ENCODE results near the gene CLDN24. TPM values are rescaled to one million over a fixed set of nuclear protein-coding genes. Genes with fewer than 3 reads are reported as not detected.
"Not testable (repeated sequence)": the region's sequence is repeated elsewhere in the genome, so short reads cannot be mapped to it uniquely, and the experiment has no call there.

Gene CLDN24
- total RNA-seq, 2 experiments from 2014 or later, result not detected

DNA sequence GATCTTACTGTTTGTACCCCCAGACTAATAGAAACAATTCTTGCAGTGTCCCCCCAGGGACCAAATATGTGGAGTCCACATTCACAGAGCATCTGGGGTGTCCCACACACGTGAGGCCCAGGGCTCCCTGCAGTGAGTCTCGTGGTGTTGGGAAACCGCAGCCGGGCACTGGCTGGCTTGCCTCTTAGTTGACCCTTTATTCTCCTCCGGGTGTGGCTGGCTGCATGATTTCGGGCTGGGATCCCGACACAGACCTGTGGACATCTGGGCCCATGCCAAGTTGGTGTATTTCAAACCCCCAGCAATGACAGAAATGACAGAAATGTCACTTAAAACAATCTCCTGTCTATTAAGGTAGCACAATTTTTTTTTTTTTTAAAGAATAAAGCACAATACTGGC, 15.6 kb upstream of the CLDN24 start:
- DNase-seq (no peak), ATAC-seq (no peak)
- CTCF ChIA-PET, result no interaction called here
- peaks cover 6% of the 10 kb centered on the region for H3K4me1 Mint-ChIP-seq
- peaks cover 24% of the 10 kb centered on the region for H3K27me3 Mint-ChIP-seq
- no peak overlapping the region for H3K27ac Mint-ChIP-seq
- no peaks in the 10 kb centered on the region for H3K9me3 Mint-ChIP-seq (ENCODE audit: low read depth)
- H3K36me3 Mint-ChIP-seq, result no peaks in the 10 kb centered on the region
- no peak overlapping the region for H3K4me3 Mint-ChIP-seq

DNA sequence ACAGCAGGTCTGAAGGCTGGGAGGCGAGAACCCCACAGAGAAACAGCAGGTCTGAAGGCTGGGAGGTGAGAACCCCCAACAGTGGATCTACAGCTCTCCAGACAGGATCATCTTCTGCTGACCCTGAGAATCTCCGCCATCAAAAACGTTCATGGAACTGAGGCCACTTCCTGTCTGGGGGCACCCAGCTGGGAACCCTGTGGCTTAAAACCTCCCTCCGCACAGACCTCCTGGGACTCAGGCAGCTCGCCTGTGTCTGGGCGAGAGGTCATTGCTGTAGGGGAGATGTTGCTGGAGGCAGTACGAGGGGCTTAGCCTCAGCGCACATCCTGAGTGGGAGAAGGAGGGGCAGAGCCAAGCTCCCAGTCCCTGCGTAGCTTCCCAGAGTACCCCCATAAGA, 15.1 kb upstream of the CLDN24 start:
- peak; percentile 12 for DNase-seq
- Mint-ChIP-seq H3K4me1 (peaks cover 6% of the 10 kb centered on the region), H3K9me3 (ENCODE audit: low read depth) (no peaks in the 10 kb centered on the region), H3K27ac (no peak overlapping the region), H3K27me3 (peaks cover 25% of the 10 kb centered on the region), H3K4me3 (no peak overlapping the region), H3K36me3 (no peaks in the 10 kb centered on the region)
- CTCF ChIA-PET, result no interaction called here
- ATAC-seq, result no peak

DNA sequence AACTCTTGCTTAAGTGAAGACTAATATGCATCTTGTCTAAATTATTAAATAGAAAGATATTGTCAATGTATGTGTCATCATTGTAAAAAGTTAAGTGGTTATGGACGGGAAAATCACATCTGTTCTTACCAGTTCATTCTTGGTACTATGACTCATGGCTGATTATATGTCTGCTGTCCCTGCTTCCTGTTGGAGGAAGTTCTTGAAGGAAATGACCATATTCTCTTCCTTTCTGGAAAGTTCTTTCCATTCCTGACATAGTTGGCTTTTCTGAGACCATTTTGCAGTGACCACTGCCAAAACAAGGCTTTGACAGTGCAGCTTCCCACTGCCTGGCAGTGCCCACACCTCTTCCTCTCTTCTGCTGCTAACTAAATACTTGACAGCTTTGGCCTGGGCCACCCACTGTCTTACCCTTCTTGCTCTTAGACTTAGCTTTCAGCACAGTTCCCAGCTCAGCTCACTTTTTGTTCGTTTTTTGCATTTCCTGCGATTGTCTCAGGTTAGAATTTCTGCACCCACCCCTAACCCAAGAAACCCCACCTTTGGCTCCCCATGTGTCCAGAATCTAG, 13.2 kb upstream of the CLDN24 start:
- DNase-seq (peak; percentile 36), ATAC-seq (peak; percentile 33)
- H3K27ac Mint-ChIP-seq, result no peak overlapping the region
- CTCF ChIA-PET, result interaction anchor here (1.3 kb wide), 1 partner anchor 72 kb away, joined by 3 read pairs; no protein-coding TSS in a partner anchor
- peaks cover 6% of the 10 kb centered on the region for H3K4me1 Mint-ChIP-seq
- no peaks in the 10 kb centered on the region for H3K36me3 Mint-ChIP-seq
- H3K4me3 Mint-ChIP-seq, result no peak overlapping the region
- no peaks in the 10 kb centered on the region for H3K9me3 Mint-ChIP-seq (ENCODE audit: low read depth)
- H3K27me3 Mint-ChIP-seq, result peaks cover 20% of the 10 kb centered on the region

DNA sequence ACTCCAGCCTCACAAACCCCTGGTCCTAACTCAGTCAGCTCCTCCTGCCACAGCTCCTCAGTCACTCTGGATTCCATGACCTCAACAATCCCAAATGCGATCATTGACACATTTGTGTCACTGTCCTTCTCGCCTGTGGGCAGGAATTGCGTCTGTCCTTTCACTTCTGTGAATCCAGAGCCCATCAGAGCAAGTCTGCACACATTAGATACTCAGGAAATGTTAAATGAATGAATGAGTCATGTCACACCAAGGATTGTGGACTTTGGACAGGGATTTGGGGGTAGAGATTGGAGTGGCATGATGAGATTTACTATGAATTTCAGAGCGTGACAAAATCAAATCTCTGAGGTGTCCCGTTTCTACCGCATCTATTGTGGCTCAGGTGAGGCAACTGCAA, 11.8 kb upstream of the CLDN24 start:
- Mint-ChIP-seq H3K27ac (no peak overlapping the region), H3K36me3 (no peaks in the 10 kb centered on the region), H3K27me3 (peaks cover 11% of the 10 kb centered on the region), H3K9me3 (ENCODE audit: low read depth) (no peaks in the 10 kb centered on the region), H3K4me1 (peaks cover 6% of the 10 kb centered on the region), H3K4me3 (no peak overlapping the region)
- DNase-seq (no peak), ATAC-seq (no peak)
- CTCF ChIA-PET, result no interaction called here

DNA sequence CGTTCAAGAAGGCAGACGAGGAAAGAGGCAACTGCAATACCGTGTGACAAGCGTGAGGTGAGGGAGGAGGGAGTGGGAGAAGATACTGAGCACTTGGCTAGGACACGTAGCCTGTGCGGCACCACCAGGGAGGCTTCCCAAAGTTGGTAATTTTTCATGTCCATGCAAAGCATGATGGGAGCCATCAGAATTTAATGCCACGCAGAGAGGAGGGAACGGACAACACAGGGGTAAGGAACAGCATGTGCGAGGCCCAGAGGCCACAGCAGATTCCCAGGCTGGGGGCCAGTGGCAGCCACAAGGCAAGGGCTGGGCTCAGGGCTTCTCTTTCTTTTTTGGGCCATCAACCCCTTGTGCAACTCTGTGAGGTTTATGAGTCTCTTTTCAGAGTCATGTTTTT, 11.0 kb upstream of the CLDN24 start:
- Mint-ChIP-seq H3K4me3 (no peak overlapping the region), H3K9me3 (ENCODE audit: low read depth) (no peaks in the 10 kb centered on the region), H3K27me3 (peaks cover 11% of the 10 kb centered on the region), H3K4me1 (peaks cover 6% of the 10 kb centered on the region), H3K27ac (no peak overlapping the region), H3K36me3 (no peaks in the 10 kb centered on the region)
- DNase-seq, result no peak
- CTCF ChIA-PET, result no interaction called here
- ATAC-seq, result no peak

DNA sequence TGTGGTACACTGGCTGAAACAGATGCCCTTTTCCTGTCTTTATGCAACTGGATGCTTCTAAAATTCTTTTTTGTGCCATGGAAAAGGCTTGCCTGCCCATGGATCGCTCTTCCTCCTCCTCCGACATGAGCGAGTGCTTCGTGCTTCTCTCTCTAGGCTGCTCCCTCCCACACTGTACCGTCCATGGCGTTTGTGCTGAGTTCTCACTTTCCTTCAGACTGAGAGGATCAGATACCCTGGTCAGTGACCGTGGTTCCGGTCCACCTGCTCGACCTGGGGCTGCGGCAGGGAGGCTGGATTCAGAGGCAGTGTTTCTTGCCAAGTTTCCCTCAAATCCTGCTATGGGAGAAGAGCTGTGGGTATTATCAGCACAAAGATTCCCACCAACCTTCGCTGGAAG, 10.2 kb upstream of the CLDN24 start:
- ATAC-seq (no peak), DNase-seq (no peak)
- H3K9me3 Mint-ChIP-seq (ENCODE audit: low read depth), result no peaks in the 10 kb centered on the region
- peaks cover 11% of the 10 kb centered on the region for H3K27me3 Mint-ChIP-seq
- no peaks in the 10 kb centered on the region for H3K36me3 Mint-ChIP-seq
- CTCF ChIA-PET, result no interaction called here
- H3K4me3 Mint-ChIP-seq, result no peak overlapping the region
- H3K4me1 Mint-ChIP-seq, result peaks cover 6% of the 10 kb centered on the region
- no peak overlapping the region for H3K27ac Mint-ChIP-seq

DNA sequence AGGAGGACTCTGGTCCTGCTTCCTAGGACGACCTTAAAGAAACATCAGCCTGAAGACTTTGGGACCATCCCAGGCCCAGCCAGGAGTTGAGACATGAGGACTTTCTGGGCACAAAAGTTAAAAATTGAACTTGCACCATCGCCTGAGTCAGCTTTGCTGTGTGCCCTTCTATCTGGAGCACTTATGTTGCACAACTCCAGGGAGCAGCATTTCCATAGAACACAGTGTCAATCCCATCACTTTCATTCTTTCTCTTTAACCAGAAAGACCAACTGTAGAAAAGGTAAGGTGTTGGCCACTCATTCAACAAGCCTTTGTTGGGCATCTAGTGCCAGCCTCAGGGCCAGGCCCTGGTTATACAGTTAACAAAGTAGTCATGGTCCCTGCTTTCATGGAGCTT, 8.6 kb upstream of the CLDN24 start:
- DNase-seq, result no peak
- CTCF ChIA-PET, result no interaction called here
- Mint-ChIP-seq H3K27me3 (peaks cover 11% of the 10 kb centered on the region), H3K4me1 (peaks cover 6% of the 10 kb centered on the region), H3K9me3 (ENCODE audit: low read depth) (peaks cover 2% of the 10 kb centered on the region), H3K27ac (no peak overlapping the region), H3K36me3 (no peaks in the 10 kb centered on the region), H3K4me3 (no peak overlapping the region)
- ATAC-seq, result no peak

DNA sequence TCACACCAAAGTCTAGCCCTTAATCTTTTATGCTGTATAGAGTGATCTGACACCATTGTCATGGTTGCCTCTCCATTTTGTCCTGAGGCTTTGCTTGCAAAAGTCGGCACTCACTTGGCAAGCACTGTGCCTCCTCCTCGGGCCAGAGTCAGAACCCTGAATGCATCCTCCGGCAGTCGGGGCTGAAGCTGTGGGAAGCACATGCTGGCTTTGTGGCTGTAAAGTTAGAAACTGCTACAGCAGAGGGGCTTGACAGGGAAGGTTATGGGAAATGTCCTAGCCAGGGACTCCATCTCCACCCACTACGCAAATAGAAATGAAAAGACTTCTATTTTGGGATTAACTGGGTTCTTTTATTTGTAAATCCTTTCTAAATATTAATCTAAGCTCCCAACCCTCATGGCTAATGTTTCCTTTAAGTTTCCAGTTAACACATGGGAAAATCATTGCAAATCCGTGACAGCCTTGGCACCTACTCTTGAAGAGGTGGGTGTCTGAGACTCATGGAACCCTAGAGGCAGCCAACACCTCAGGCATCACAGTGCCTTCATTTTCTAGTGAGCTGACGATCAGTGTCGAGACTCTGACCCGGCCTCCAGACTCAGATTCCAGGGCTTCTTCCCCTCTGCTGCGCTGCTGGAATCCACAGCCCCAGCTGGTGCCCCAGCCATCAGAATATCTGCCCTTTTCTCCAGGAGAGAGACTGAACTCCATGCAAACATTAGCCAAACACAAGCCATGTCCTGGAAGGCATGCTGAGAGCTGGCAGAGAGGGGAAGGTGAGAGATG, 7.9 kb upstream of the CLDN24 start:
- no peak for DNase-seq
- CTCF ChIA-PET, result no interaction called here
- H3K9me3 Mint-ChIP-seq (ENCODE audit: low read depth), result peaks cover 2% of the 10 kb centered on the region

DNA sequence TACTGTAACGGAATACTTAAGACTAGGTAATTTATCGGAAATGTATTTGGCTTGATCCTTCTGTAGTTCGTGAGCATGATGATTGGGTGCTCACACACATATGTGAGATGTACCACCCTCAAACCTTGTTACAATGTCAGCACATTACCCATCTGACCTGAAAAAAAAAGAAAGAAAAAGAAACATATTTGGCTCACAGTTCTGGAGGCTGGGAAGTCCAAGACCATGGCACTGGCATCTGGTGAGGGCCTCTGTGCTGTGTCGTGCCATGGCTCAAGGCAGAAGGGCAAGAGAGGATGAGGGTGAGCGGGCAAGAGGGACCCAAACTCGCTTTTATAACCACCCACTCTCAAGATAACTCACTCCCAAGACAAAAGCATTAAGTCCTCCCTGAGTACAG, 7.0 kb upstream of the CLDN24 start:
- ATAC-seq (no peak), DNase-seq (no peak)
- Mint-ChIP-seq H3K27me3 (peaks cover 9% of the 10 kb centered on the region), H3K4me1 (no peaks in the 10 kb centered on the region), H3K4me3 (no peak overlapping the region), H3K27ac (no peak overlapping the region), H3K9me3 (ENCODE audit: low read depth) (peaks cover 2% of the 10 kb centered on the region), H3K36me3 (no peaks in the 10 kb centered on the region)
- CTCF ChIA-PET, result no interaction called here

More for the DNA sequence above, 7.9 kb upstream of the CLDN24 start:
- no peak overlapping the region for H3K4me3 Mint-ChIP-seq
- peaks cover 9% of the 10 kb centered on the region for H3K27me3 Mint-ChIP-seq
- ATAC-seq, result no peak
- H3K36me3 Mint-ChIP-seq, result no peaks in the 10 kb centered on the region
- no peak overlapping the region for H3K27ac Mint-ChIP-seq
- H3K4me1 Mint-ChIP-seq, result no peaks in the 10 kb centered on the region

DNA sequence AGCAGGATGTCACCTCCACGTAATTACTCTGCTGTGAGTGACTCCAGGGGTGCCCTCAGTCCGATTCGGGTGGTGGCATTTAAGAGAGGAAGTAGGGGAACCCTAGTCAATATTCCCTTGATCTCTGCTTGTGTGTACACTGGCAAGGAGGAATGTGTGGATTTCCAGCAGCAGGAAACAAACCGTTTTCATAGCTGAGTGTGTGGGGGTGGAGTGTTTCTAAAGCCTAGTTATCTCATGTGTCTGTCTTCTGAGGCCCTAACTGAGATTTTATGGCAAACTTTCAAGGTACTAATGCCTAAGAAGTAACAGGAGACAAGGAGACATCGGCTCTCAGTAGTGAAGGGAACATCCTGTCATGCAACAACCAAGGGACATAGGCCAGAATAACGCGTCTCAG, 6.6 kb upstream of the CLDN24 start:
- Mint-ChIP-seq H3K27me3 (peaks cover 6% of the 10 kb centered on the region), H3K4me1 (no peaks in the 10 kb centered on the region), H3K9me3 (ENCODE audit: low read depth) (peaks cover 2% of the 10 kb centered on the region), H3K4me3 (no peak overlapping the region), H3K27ac (no peak overlapping the region), H3K36me3 (no peaks in the 10 kb centered on the region)
- ATAC-seq (no peak), DNase-seq (no peak)
- CTCF ChIA-PET, result no interaction called here

DNA sequence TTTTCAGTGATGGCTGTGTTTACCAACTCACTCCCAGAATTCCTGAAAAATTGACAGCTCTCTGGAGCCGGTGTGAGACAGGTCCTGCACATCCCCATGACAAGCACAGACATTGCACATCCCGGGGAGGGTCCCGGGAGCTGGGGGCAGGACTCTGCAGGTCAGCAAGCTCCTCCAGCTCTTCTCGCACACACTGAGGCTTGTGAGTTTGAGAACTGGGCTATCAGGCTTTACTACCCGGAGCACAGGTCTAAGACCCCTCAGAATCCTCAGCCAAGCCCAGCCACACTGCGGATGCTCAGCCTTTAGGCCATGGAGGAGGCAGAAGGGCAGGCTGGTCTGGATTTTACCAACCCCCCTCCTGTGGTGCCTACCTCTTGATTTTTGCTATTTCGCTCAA, 5.6 kb upstream of the CLDN24 start:
- Mint-ChIP-seq H3K27me3 (peaks cover under 1% of the 10 kb centered on the region), H3K4me1 (no peaks in the 10 kb centered on the region), H3K4me3 (no peak overlapping the region), H3K27ac (no peak overlapping the region), H3K9me3 (ENCODE audit: low read depth) (peaks cover 2% of the 10 kb centered on the region), H3K36me3 (no peaks in the 10 kb centered on the region)
- CTCF ChIA-PET, result no interaction called here
- no peak for ATAC-seq
- no peak for DNase-seq

DNA sequence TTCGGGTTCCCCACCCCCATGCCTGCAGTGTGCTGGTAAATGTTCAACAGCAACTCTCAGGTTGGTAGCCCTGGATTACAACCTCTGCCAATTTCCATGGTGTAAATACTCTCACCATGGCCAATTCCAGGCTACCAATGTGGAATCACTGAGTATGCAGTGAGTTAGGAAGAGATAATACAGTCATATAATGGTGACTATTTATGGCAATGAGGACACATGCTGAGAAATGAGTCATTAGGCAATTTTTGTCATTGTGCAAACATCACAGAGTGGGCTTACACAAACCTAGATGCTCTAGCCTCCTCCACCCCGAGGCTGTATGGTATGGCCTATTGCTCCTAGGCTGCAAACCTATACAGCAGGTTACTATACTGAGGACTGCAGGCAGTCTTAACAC, 4.6 kb upstream of the CLDN24 start:
- H3K27me3 Mint-ChIP-seq, result no peaks in the 10 kb centered on the region
- no peaks in the 10 kb centered on the region for H3K36me3 Mint-ChIP-seq
- H3K9me3 Mint-ChIP-seq (ENCODE audit: low read depth), result peaks cover 2% of the 10 kb centered on the region
- H3K4me1 Mint-ChIP-seq, result no peaks in the 10 kb centered on the region
- CTCF ChIA-PET, result no interaction called here
- H3K27ac Mint-ChIP-seq, result no peak overlapping the region
- DNase-seq (no peak), ATAC-seq (no peak)
- no peak overlapping the region for H3K4me3 Mint-ChIP-seq

DNA sequence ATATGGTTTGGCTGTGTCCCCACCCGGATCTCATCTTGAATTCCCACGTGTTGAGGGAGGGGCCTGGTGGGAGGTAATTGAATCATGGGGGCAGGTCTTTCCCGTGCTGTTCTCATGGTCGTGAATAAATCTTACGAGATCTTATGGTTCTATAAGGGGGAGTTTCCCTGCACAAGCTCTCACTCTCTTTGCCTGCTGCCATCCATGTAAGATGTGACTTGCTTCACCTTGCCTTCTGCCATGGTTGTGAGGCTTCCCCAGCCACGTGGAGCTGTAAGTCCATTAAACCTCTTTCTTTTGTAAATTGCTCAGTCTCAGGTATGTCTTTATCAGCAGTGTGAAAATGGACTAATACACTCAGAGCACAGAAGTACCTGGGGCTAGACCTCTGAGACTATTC, 4.2 kb upstream of the CLDN24 start:
- DNase-seq; ATAC-seq; H3K9me3 Mint-ChIP-seq (ENCODE audit: low read depth); H3K4me3 Mint-ChIP-seq; H3K27ac Mint-ChIP-seq; H3K27me3 Mint-ChIP-seq; CTCF ChIA-PET; H3K4me1 Mint-ChIP-seq; H3K36me3 Mint-ChIP-seq: not testable (repeated sequence)

DNA sequence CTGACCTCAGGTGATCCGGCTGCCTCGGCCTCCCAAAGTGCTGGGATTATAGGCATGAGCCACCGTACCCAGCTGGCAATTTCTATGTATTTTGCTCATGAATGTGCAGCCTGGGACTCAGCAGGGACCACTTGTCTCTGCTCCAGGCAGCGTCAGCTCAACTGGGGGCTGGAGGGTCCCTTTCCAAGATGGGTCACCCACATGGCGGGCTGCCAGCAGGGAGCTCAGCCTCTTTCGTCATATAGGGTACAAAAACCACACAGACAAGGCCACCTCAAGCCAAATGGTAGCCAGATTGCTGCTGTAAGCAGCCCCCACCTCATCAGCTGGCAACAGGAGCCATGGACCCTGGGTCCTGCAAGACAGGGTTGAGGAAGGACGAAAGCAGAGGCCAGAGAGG, 2.4 kb upstream of the CLDN24 start:
- ATAC-seq (no peak), DNase-seq (no peak)
- no peak overlapping the region for H3K27ac Mint-ChIP-seq
- H3K36me3 Mint-ChIP-seq, result no peaks in the 10 kb centered on the region
- peaks cover 9% of the 10 kb centered on the region for H3K4me1 Mint-ChIP-seq
- CTCF ChIA-PET, result no interaction called here
- peaks cover 4% of the 10 kb centered on the region for H3K27me3 Mint-ChIP-seq
- H3K4me3 Mint-ChIP-seq, result no peak overlapping the region
- peaks cover 2% of the 10 kb centered on the region for H3K9me3 Mint-ChIP-seq (ENCODE audit: low read depth)

All from activated CD8-positive, alpha-beta memory T cell treated with anti-CD3 and anti-CD28 coated beads, Interleukin-2, amount 10 ng/mL, durations not matched to agents 7 days and 5 days (primary cell).